ENCODE measurements around the gene MIEF1. TPM values are rescaled to one million over a fixed set of nuclear protein-coding genes. Genes with fewer than 3 reads are reported as not detected.

MIEF1 gene
- total and polyA plus RNA-seq, 2 experiments from 2014 or later = 20.6 to 26.2 TPM

DNA sequence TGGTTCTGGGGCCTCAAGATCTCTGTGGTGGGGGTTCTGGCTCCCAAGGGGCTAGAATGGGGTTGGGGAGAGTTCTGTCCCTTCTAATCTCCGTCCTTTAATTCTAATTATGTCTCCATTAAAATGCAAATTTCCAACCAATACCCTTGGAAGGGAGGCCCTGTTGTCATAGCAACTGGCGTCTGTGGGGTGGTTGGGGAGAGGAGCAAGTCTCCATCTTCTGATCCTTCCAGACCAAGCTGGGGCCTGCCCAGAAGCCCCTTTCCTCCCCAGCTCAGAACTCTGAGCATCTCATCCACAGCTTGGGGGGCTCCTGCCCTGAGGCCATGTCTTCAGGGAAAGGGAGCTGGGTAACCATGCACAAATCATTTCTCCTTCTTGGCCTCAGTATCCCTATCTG is 35.9 kb downstream of the MIEF1 start:
- Histone ChIP-seq H3K79me2 (ENCODE audit: insufficient read depth) (no peaks in the 10 kb centered on the region), H3K4me1 (ENCODE audit: insufficient read depth) (no peaks in the 10 kb centered on the region), H3K9me2 (ENCODE audit: insufficient read depth) (no peaks in the 10 kb centered on the region), H3K27ac (no peak overlapping the region), H3K4me2 (ENCODE audit: unreplicated experiment) (no peak overlapping the region), H2AFZ (no peak overlapping the region), H3K36me3 (ENCODE audit: low read depth) (no peaks in the 10 kb centered on the region), H3K9ac (no peak overlapping the region), H3F3A (ENCODE audit: insufficient read depth) (peaks cover 8% of the 10 kb centered on the region; the same call in 1 of the 2 replicates), H3K4me3 (no peak overlapping the region), H3K27me3 (replicated peaks; ENCODE audit: insufficient read depth) (peaks cover 12% of the 10 kb centered on the region; the same call in 1 of the 2 replicates), H3K9me3 (ENCODE audit: low read depth) (no peaks in the 10 kb centered on the region), H4K20me1 (ENCODE audit: insufficient read depth) (no peaks in the 10 kb centered on the region)
- DNase-seq = no peak
- no peak for TF ChIP-seq EZH2phosphoT487 (IDR thresholded peaks at IDR 0.05; ENCODE audit: insufficient read depth, low read depth)
- TF ChIP-seq EZH2 (IDR thresholded peaks at IDR 0.05; ENCODE audit: insufficient read depth, poor library complexity, severe bottlenecking) = no peak
- WGBS, 2 experiments (ENCODE audit: low coverage in 1 of 2, low lambda C conversion rate in 2 of 2, missing lambda C conversion rate in 2 of 2) = 16 to 17% methylated on average over 2 of the region's 2 CpGs
- in situ Hi-C loops (cut with MboI) = loop anchor here (5.0 kb wide), 1 partner anchor 484 kb away; no protein-coding TSS in a partner anchor

DNA sequence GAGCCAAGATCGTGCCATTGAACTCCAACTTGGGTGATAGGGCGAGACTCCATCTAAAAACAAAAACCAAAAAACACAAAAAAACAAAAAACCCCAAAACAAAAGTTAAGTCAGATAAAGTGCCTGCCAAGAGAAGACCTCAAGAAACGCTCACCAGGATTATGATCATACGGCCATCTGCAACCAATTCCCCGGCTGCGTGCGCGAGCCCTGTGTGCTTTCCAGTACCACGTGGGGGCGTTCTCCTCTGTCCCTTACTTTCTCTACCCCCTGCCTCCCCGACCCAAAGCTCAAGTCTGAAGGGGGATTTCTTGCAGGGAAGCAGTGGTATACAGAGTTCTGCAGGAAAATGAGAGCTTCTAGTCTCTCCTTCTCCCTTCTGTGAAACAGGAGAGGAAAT is 41.0 kb downstream of the MIEF1 start:
- TF ChIP-seq EZH2 (IDR thresholded peaks at IDR 0.05; ENCODE audit: insufficient read depth, poor library complexity, severe bottlenecking) (no peak), EZH2phosphoT487 (IDR thresholded peaks at IDR 0.05; ENCODE audit: insufficient read depth, low read depth) (no peak)
- Histone ChIP-seq H3K9me2 (ENCODE audit: insufficient read depth) (no peaks in the 10 kb centered on the region), H3K27ac (no peak overlapping the region), H3K4me1 (ENCODE audit: insufficient read depth) (no peaks in the 10 kb centered on the region), H3K4me3 (no peak overlapping the region), H3F3A (ENCODE audit: insufficient read depth) (no peaks in the 10 kb centered on the region), H3K4me2 (ENCODE audit: unreplicated experiment) (no peak overlapping the region), H4K20me1 (ENCODE audit: insufficient read depth) (no peaks in the 10 kb centered on the region), H3K9me3 (ENCODE audit: low read depth) (no peaks in the 10 kb centered on the region), H3K79me2 (ENCODE audit: insufficient read depth) (no peaks in the 10 kb centered on the region), H3K27me3 (replicated peaks; ENCODE audit: insufficient read depth) (peaks cover 12% of the 10 kb centered on the region; the same call in 1 of the 2 replicates), H3K9ac (no peak overlapping the region), H2AFZ (no peak overlapping the region), H3K36me3 (ENCODE audit: low read depth) (no peaks in the 10 kb centered on the region)
- in situ Hi-C loops (cut with MboI) = no loop called here
- 17 to 20% methylated on average over 11 of the region's 11 CpGs for WGBS, 2 experiments (ENCODE audit: low coverage in 1 of 2, low lambda C conversion rate in 2 of 2, missing lambda C conversion rate in 2 of 2)
- DNase-seq = peak; percentile 64

DNA sequence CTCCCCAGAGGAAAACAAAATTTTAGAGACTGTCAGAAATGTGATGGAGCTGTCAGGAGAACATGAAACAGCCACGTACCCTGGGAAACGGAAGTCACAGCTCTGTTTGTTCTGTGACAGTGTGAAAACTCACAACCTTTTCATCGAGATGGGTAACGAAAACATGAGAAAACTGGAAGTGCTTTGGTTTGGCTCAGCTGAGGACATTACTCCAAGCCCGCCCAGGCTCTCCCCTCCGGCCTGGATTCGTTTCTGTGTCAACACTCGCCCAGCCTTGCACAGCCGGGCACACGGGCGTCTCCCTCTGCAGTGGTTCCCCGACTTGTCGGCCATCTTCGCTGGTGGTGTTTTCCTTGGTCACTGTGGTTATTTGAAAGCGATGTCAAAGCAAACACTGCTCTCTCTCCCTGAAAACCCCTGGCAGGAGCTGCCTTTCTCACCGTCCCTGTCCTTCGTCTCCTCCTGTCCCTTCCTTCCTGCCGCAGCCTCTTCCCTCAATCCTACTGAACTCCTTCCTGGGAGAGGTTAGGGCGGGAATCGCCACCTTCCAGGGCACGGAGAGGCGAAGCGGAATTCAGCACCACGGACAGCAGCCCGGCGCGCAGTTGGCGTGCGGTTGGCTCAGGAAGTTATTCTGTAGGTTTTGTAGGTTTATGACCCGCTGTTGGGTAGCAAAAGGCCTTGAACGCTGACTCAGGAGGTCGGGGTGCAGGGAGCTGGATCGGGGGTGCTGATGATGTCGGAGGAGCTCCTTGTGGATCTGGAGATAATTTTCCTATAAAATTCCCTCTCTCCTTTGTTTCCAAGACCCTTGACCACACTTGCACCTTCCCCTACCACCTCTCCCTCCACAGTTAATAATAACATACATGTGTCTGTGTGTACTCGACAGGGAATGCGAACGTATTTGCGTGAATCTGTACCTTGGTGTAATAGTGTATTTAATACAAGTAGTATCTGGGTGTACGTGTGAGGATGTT is 43.6 kb downstream of the MIEF1 start:
- Histone ChIP-seq H3K9me3 (ENCODE audit: low read depth) (no peaks in the 10 kb centered on the region), H3K27me3 (replicated peaks; ENCODE audit: insufficient read depth) (peaks cover 13% of the 10 kb centered on the region; the same call in 1 of the 2 replicates), H3K4me2 (ENCODE audit: unreplicated experiment) (no peak overlapping the region), H4K20me1 (ENCODE audit: insufficient read depth) (no peaks in the 10 kb centered on the region), H2AFZ (no peak overlapping the region), H3K4me3 (no peak overlapping the region), H3K9ac (no peak overlapping the region), H3K9me2 (ENCODE audit: insufficient read depth) (no peaks in the 10 kb centered on the region), H3K4me1 (ENCODE audit: insufficient read depth) (no peaks in the 10 kb centered on the region), H3K79me2 (ENCODE audit: insufficient read depth) (no peaks in the 10 kb centered on the region), H3K27ac (no peak overlapping the region), H3F3A (ENCODE audit: insufficient read depth) (no peaks in the 10 kb centered on the region), H3K36me3 (ENCODE audit: low read depth) (no peaks in the 10 kb centered on the region)
- in situ Hi-C loops (cut with MboI) = no loop called here
- peak; percentile 46 for DNase-seq
- WGBS, 2 experiments (ENCODE audit: low coverage in 1 of 2, low lambda C conversion rate in 2 of 2, missing lambda C conversion rate in 2 of 2) = 23 to 25% methylated on average over 38 to 39 of the region's 39 CpGs
- TF ChIP-seq EZH2phosphoT487 (IDR thresholded peaks at IDR 0.05; ENCODE audit: insufficient read depth, low read depth) (no peak), EZH2 (IDR thresholded peaks at IDR 0.05; ENCODE audit: insufficient read depth, poor library complexity, severe bottlenecking) (no peak)

DNA sequence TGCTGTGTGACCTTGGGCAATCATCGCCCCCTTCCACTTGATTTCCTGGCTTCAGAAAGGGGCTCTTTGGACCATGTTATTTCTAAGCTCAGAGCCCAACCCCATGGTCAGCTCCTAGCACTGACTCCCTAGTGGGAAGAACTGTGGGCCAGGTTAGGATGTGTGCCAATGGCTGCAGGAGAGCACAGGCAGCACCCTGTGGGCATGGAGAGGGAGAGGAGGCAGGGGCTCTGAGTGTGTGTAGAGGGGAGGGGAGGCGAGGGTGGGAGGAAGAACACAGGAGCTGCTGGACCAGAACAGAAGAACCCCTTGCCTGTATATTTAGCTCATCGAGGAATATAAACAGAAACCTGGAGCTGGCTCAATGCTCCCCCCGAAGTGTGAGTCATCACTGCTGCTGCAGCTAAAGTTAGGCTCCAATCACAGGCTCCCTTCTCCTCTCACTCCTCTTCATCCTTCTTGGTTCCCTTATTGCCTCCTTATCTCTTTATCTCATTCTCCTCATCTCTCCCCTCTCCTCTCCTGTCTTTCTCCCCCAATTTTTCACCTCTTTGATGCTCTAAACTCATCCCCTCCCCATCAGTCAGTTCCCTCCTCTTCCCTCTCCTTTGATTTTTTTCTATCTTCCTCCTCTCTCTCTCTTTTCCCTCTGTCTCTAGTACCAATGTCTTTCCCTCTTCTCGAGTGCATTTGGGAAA is 44.9 kb downstream of the MIEF1 start:
- H3K4me2 ChIP-seq (ENCODE audit: unreplicated experiment) = no peak overlapping the region
- H3K4me1 ChIP-seq (ENCODE audit: insufficient read depth) = no peaks in the 10 kb centered on the region
- DNase-seq = peak; percentile 56
- H3F3A ChIP-seq (ENCODE audit: insufficient read depth) = no peaks in the 10 kb centered on the region
- H3K36me3 ChIP-seq (ENCODE audit: low read depth) = no peaks in the 10 kb centered on the region
- H3K79me2 ChIP-seq (ENCODE audit: insufficient read depth) = no peaks in the 10 kb centered on the region
- H4K20me1 ChIP-seq (ENCODE audit: insufficient read depth) = no peaks in the 10 kb centered on the region
- no peak overlapping the region for H2AFZ ChIP-seq
- no peak for TF ChIP-seq EZH2phosphoT487 (IDR thresholded peaks at IDR 0.05; ENCODE audit: insufficient read depth, low read depth)
- no peak for TF ChIP-seq EZH2 (IDR thresholded peaks at IDR 0.05; ENCODE audit: insufficient read depth, poor library complexity, severe bottlenecking)
- in situ Hi-C loops (cut with MboI) = no loop called here
- no peaks in the 10 kb centered on the region for H3K9me3 ChIP-seq (ENCODE audit: low read depth)
- H3K4me3 ChIP-seq = no peak overlapping the region
- WGBS, 2 experiments (ENCODE audit: low coverage in 1 of 2, low lambda C conversion rate in 2 of 2, missing lambda C conversion rate in 2 of 2) = 15 to 20% methylated on average over 4 to 5 of the region's 5 CpGs
- H3K9me2 ChIP-seq (ENCODE audit: insufficient read depth) = no peaks in the 10 kb centered on the region
- H3K9ac ChIP-seq = no peak overlapping the region
- H3K27me3 ChIP-seq (replicated peaks; ENCODE audit: insufficient read depth) = peaks cover 8% of the 10 kb centered on the region; the same call in 1 of the 2 replicates
- H3K27ac ChIP-seq = no peak overlapping the region

Data from GM23248 (cell line).